ENCODE results near the gene ANXA2R. TPM values are rescaled to one million over a fixed set of nuclear protein-coding genes. Genes with fewer than 3 reads are reported as not detected.

Gene ANXA2R
- total and polyA plus RNA-seq, 2 of the 13 experiments (the other 11 are each of a cell fraction or from before 2014, with no cell fraction given), result 0.95 to 1.3 TPM

DNA sequence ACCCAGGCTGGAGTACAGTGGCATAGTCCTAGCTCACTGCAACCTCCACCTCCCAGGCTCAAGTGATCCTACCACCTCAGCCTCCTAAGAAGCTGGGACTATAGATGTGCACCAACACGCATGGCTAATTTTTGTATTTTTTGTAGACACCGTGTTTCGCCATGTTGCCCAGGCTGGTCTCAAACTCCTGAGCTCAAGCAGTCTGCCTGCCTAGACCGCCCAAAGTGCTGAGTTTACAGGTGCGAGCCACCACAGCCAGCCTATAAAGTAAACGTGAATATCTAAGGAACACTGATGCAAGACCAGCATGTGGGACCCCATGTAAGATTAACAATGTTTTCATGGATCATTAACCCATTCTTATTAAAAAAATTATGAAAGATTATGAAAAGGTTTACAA is 15.9 kb downstream of the ANXA2R start:
- no peak for TF ChIP-seq SAFB2 (CRISPR knock-in tag; IDR thresholded peaks at IDR 0.05; ENCODE audit: borderline replicate concordance, low read depth)
- TF ChIP-seq NRL (CRISPR knock-in tag; IDR thresholded peaks at IDR 0.05; ENCODE audit: borderline replicate concordance), result no peak
- no peak for TF ChIP-seq U2AF1 (optimal IDR thresholded peaks at IDR 0.05; ENCODE audit: low read depth, low read length)
- TF ChIP-seq ZNF709 (CRISPR knock-in tag; IDR thresholded peaks at IDR 0.05), result no peak
- no peak for TF ChIP-seq SOX6 (IDR thresholded peaks at IDR 0.05)
- no peak for TF ChIP-seq SOX6 (CRISPR knock-in tag; IDR thresholded peaks at IDR 0.05)
- no peak for TF ChIP-seq KLF16 (CRISPR knock-in tag; IDR thresholded peaks at IDR 0.05)
- no peak for TF ChIP-seq ZNF883 (CRISPR knock-in tag; IDR thresholded peaks at IDR 0.05; ENCODE audit: not compliant biosample characterization)
- no peak for TF ChIP-seq FOXC1 (CRISPR knock-in tag; IDR thresholded peaks at IDR 0.05; ENCODE audit: borderline replicate concordance)
- Histone ChIP-seq H3K4me2 (ENCODE audit: low read depth, low read length) (no peak overlapping the region), H3K4me1 (ENCODE audit: insufficient read depth, low read length) (peaks cover 29% of the 10 kb centered on the region), H3K9me3 (ENCODE audit: low read length) (no peaks in the 10 kb centered on the region), H3K79me2 (ENCODE audit: insufficient read depth, low read length) (no peaks in the 10 kb centered on the region), H3K36me3 (replicated peaks in 1 of 2; ENCODE audit: control insufficient read depth in 1 of 2, insufficient read depth in 2 of 2, low read length in 2 of 2) (no peaks in the 10 kb centered on the region), H3K9ac (ENCODE audit: insufficient read depth, low read depth, low read length) (no peak overlapping the region), H4K20me1 (ENCODE audit: insufficient read depth, low read length) (no peaks in the 10 kb centered on the region), H3K27ac (ENCODE audit: extremely low read length, insufficient read depth, low read length) (no peak overlapping the region), H3K27me3 (ENCODE audit: control insufficient read depth in 1 of 2, insufficient read depth in 2 of 2, low read length in 2 of 2) (no peaks in the 10 kb centered on the region), H2AFZ (ENCODE audit: low read length) (no peak overlapping the region), H3K4me3 (replicated peaks in 1 of 3; ENCODE audit: insufficient read depth in 1 of 3, low read depth in 2 of 3, low read length in 3 of 3) (no peak overlapping the region)
- 94% methylated on average over 6 of the region's 6 CpGs for WGBS (ENCODE audit: low lambda C conversion rate)
- POLR2A ChIA-PET, result no interaction called here
- DNase-seq (ENCODE audit: low spot score) (no peak), ATAC-seq (no peak), FAIRE-seq (no peak)
- in situ Hi-C loops (cut with HindIII; ENCODE audit: extremely low pct_ligation_motif_present, low pct_unique_long_range_greater_than_20kb) (loop anchor here (25.0 kb wide), 1 partner anchor 212 kb away; the partner anchor contains the start of gene SELENOP), intact Hi-C loops (cut with micrococcal nuclease; ENCODE audit: unreplicated experiment) (no loop called here)
- BruUV-seq (replicated peaks), result no TSS peak
- CTCF ChIA-PET (ENCODE audit: low intra/inter-chr PET ratio, low total read pairs), result interaction anchor here (0.6 kb wide), 1 partner anchor 17 kb away, joined by 3 read pairs; no protein-coding TSS in a partner anchor

DNA sequence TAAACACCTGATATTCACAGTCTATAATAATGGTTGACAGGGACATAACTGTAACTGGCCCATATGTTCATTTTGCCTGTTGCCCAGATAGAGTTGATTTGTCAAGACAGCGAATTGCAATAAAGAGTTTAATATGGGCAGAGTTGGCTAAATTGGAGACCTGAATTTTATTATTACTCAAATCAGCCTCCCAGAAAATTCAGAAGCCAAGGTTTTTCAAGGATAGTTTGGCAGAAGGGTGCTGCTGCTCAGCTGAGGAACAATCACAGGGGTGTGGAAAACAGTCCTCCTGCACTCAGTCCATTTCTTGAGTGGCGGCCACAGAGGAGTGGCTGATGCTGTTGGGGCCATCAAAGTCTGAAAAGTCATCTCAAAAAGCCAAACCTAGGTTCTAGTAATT is 19.0 kb downstream of the ANXA2R start:
- H3K4me1 ChIP-seq (ENCODE audit: insufficient read depth, low read length), result peaks cover 25% of the 10 kb centered on the region
- FAIRE-seq (no peak), ATAC-seq (no peak), DNase-seq (ENCODE audit: low spot score) (no peak)
- no peaks in the 10 kb centered on the region for H3K36me3 ChIP-seq (replicated peaks in 1 of 2; ENCODE audit: control insufficient read depth in 1 of 2, insufficient read depth in 2 of 2, low read length in 2 of 2)
- no peak for TF ChIP-seq RFX3 (CRISPR knock-in tag; IDR thresholded peaks at IDR 0.05)
- in situ Hi-C loops (cut with HindIII; ENCODE audit: extremely low pct_ligation_motif_present, low pct_unique_long_range_greater_than_20kb), result loop anchor here (25.0 kb wide), 1 partner anchor 209 kb away; the partner anchor contains the start of gene SELENOP
- CTCF ChIA-PET (ENCODE audit: low intra/inter-chr PET ratio, low total read pairs), result interaction anchor here (1.4 to 2.9 kb wide), 3 partner anchors 11 to 44 kb away, joined by 4 to 14 read pairs (median 13); partner anchors contain the start of gene ANXA2R
- H3K9ac ChIP-seq (ENCODE audit: insufficient read depth, low read depth, low read length), result no peak overlapping the region
- intact Hi-C loops (cut with micrococcal nuclease; ENCODE audit: unreplicated experiment), result no loop called here
- 55% methylated on average over 2 of the region's 2 CpGs for WGBS (ENCODE audit: low lambda C conversion rate)
- H3K27me3 ChIP-seq (ENCODE audit: control insufficient read depth in 1 of 2, insufficient read depth in 2 of 2, low read length in 2 of 2), result no peaks in the 10 kb centered on the region; a peak in 1 of 5 replicates
- no peaks in the 10 kb centered on the region for H3K9me3 ChIP-seq (ENCODE audit: low read length)
- peaks cover 4% of the 10 kb centered on the region for H3K79me2 ChIP-seq (ENCODE audit: insufficient read depth, low read length)
- H3K4me3 ChIP-seq (replicated peaks in 1 of 3; ENCODE audit: insufficient read depth in 1 of 3, low read depth in 2 of 3, low read length in 3 of 3), result no peak overlapping the region
- H4K20me1 ChIP-seq (ENCODE audit: insufficient read depth, low read length), result no peaks in the 10 kb centered on the region
- POLR2A ChIA-PET, result interaction anchor here (1.1 to 4.7 kb wide), 4 partner anchors 20 to 463 kb away, joined by 3 to 49 read pairs (median 16); partner anchors contain the start of genes SELENOP and TMEM267
- no peak overlapping the region for H3K4me2 ChIP-seq (ENCODE audit: low read depth, low read length)
- BruUV-seq (replicated peaks), result no TSS peak
- no peak overlapping the region for H3K27ac ChIP-seq (ENCODE audit: extremely low read length, insufficient read depth, low read length)
- H2AFZ ChIP-seq (ENCODE audit: low read length), result no peak overlapping the region
